Stomach (tissue), 9 donors: ENCODE data around the gene ZNF33B. TPM values are rescaled to one million over a fixed set of nuclear protein-coding genes. Genes with fewer than 3 reads are reported as not detected.
A peak's percentile ranks its signal among the peaks of the same experiment; 100 is the strongest.
"Not testable (repeated sequence)": the region's sequence is repeated elsewhere in the genome, so short reads cannot be mapped to it uniquely, and the experiment has no call there.

Experiments used
- DNase-seq, 2 donors: peaks; one replicate each; pipeline versions ENCODE4 v3.0.0 to v3.0.0-alpha.2; 2013 to 2019
- H3K27ac ChIP-seq, 5 donors: fragments of 200-600 bp in 4 of 5; sonication (generic) in 4 of 5; one replicate each; pipeline ENCODE4 v1.5.1; 2013 to 2019; ENCODE audit warnings: mild to moderate bottlenecking in 1 of 5, moderate library complexity in 1 of 5
- H3K27me3 ChIP-seq, 3 donors: fragments of 200-600 bp; sonication (generic); one replicate each; pipeline ENCODE4 v1.5.1; 2017 to 2019; ENCODE audit warnings: mixed run types in 1 of 3
- H3K36me3 ChIP-seq, 4 donors: fragments of 200-600 bp; sonication (generic); 1 replicate in 3 of 4; 2 replicates in 1 of 4; pipeline ENCODE4 v1.5.1; 2016 to 2019
- H3K4me1 ChIP-seq, 4 donors: fragments of 200-600 bp; sonication (generic); one replicate each; pipeline ENCODE4 v1.5.1; 2016 to 2019
- H3K4me3 ChIP-seq, 4 donors: fragments of 200-600 bp; sonication (generic) in 3 of 4; one replicate each; pipeline ENCODE4 v1.5.1; 2016 to 2019; ENCODE audit warnings: mild to moderate bottlenecking in 1 of 4
- H3K9me3 ChIP-seq, 4 donors: fragments of 200-600 bp; sonication (generic); one replicate each; pipeline ENCODE4 v1.5.1; 2016 to 2019
- EP300 ChIP-seq: sonication (generic); formaldehyde crosslinking; IDR thresholded peaks from one replicate; pipeline ENCODE4 v1.6.1; 2017; ENCODE audit warnings: antibody characterized with exemption
- POLR2A ChIP-seq, 4 donors: fragments of 450-650 bp; IDR thresholded peaks; one replicate each; pipeline ENCODE4 v1.6.1; 2016; ENCODE audit warnings: antibody characterized with exemption in 4 of 4, control low read depth in 2 of 4, mild to moderate bottlenecking in 1 of 4, moderate library complexity in 1 of 4
- POLR2AphosphoS5 ChIP-seq, 3 donors: sonication (generic); formaldehyde crosslinking; IDR thresholded peaks; one replicate each; pipeline ENCODE4 v1.6.1; 2016; ENCODE audit warnings: antibody characterized with exemption in 3 of 3
- WGBS, 5 donors: extraction: QIAGEN DNeasy Blood & Tissue Kit in 3 of 5; methylation state at CpG; one replicate each; pipeline versions ENCODE4 v1.1.5 to v1.1.7; 2013 to 2018; 5-methylcytosine and 5-hydroxymethylcytosine counted together
- intact Hi-C: fragments of 100-400 bp; cut with DNase I; formaldehyde crosslinking; loops from one replicate; pipeline ENCODE4 v1.15.1; 2023; ENCODE audit warnings: low total_unique reads
- polyA plus RNA-seq, 3 donors: library from polyadenylated mRNA; stranded (reverse); fragments of 200-250 nt; gene quantifications; one replicate each; pipeline ENCODE4 v1.2.3, GENCODE V29; 2013
- total RNA-seq, 5 donors: library from RNA; depleted of rRNA; stranded (reverse); fragments of >200 nt; gene quantifications; one replicate each; pipeline versions ENCODE4 v1.1.0 to v1.2.3, GENCODE V29; 2014 to 2016
- TF ChIP-seq, protein P1 (sequence below), 7 experiments: fragments of 450-650 bp in 4 of 7; fragments of 200-600 bp in 3 of 7; sonication (generic) in 3 of 7; IDR thresholded peaks; one replicate each; pipeline ENCODE4 v1.5.1; 2016 to 2019; ENCODE audit warnings: antibody characterized with exemption in 7 of 7, control low read depth in 2 of 7, mild to moderate bottlenecking in 1 of 7
- donor health status: healthy with polysubstance abuse.
- donor health status: Bipolar disorder and iron deficiency.
- donor health status: healthy.

The ZNF33B gene
- total and polyA plus RNA-seq, 8 donors: 7.0 to 67.9 (median 20.0) TPM

- no peaks in the 10 kb centered on the region for H3K27me3 ChIP-seq
- no peak for DNase-seq
- WGBS, 5 donors: 87 to 92% (median 89%) methylated on average over 4 of the region's 4 CpGs
- H3K4me1 ChIP-seq: no peaks in the 10 kb centered on the region
- TF ChIP-seq, protein P1, sequence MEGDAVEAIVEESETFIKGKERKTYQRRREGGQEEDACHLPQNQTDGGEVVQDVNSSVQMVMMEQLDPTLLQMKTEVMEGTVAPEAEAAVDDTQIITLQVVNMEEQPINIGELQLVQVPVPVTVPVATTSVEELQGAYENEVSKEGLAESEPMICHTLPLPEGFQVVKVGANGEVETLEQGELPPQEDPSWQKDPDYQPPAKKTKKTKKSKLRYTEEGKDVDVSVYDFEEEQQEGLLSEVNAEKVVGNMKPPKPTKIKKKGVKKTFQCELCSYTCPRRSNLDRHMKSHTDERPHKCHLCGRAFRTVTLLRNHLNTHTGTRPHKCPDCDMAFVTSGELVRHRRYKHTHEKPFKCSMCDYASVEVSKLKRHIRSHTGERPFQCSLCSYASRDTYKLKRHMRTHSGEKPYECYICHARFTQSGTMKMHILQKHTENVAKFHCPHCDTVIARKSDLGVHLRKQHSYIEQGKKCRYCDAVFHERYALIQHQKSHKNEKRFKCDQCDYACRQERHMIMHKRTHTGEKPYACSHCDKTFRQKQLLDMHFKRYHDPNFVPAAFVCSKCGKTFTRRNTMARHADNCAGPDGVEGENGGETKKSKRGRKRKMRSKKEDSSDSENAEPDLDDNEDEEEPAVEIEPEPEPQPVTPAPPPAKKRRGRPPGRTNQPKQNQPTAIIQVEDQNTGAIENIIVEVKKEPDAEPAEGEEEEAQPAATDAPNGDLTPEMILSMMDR (IDR thresholded peaks at IDR 0.05): no peak
- no peak overlapping the region for H3K4me3 ChIP-seq
- peaks cover 0 to 1% (median 0%) of the 10 kb centered on the region in 4 donors for H3K9me3 ChIP-seq
- intact Hi-C loops: no loop called here
- no peaks in the 10 kb centered on the region for H3K36me3 ChIP-seq
- H3K27ac ChIP-seq: no peak overlapping the region
Measured at GRCh38 chr10:42576338-42576737, 62.0 kb downstream of the ZNF33B start.

DNA sequence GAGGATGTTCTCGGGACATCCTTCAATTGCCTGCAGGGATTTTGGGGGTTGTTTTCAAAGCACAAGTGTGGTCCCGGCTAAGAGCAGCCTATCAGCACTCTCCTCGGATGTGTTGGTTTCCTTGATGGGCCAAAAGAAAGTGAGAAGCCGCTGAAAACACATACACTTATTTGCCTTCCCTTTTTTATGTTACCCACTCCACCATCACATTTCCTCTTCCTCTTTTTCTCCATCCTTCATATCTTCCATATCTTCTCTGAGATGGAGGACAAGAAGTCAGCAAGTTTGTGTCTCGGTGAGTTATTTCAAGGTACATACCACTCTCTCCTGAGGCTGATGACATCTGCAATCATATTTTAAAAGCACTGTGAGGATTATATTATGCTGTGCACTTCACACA is 64.0 kb downstream of the ZNF33B start:
- Histone ChIP-seq H3K27me3 (no peaks in the 10 kb centered on the region), H3K36me3 (no peaks in the 10 kb centered on the region), H3K9me3 (peaks cover 0 to 11% (median 4%) of the 10 kb centered on the region in 4 donors), H3K4me3 (no peak overlapping the region), H3K27ac (no peak overlapping the region), H3K4me1 (no peaks in the 10 kb centered on the region)
- intact Hi-C loops: no loop called here
- WGBS, 5 donors: 73 to 85% (median 85%) methylated on average over 5 of the region's 5 CpGs
- DNase-seq: no peak
- TF ChIP-seq POLR2A (IDR thresholded peaks at IDR 0.05): no peak
- no peak for TF ChIP-seq EP300
- TF ChIP-seq, protein P1 (IDR thresholded peaks at IDR 0.05): no peak
- no peak for TF ChIP-seq POLR2AphosphoS5 (IDR thresholded peaks at IDR 0.05)

- Histone ChIP-seq H3K4me1 (peaks cover under 1 to 11% (median 10%) of the 10 kb centered on the region in 4 donors), H3K9me3 (no peaks in the 10 kb centered on the region), H3K27ac (no peak overlapping the region), H3K4me3 (no peak overlapping the region), H3K27me3 (no peaks in the 10 kb centered on the region), H3K36me3 (no peaks in the 10 kb centered on the region)
- intact Hi-C loops: no loop called here
- TF ChIP-seq POLR2A (IDR thresholded peaks at IDR 0.05) (no peak), EP300 (no peak), POLR2AphosphoS5 (IDR thresholded peaks at IDR 0.05) (no peak)
- TF ChIP-seq, protein P1 (IDR thresholded peaks at IDR 0.05): no peak
- 55 to 69% (median 58%) methylated on average over 5 of the region's 5 CpGs for WGBS, 5 donors
- no peak for DNase-seq
Measured at GRCh38 chr10:42556931-42557330, 81.4 kb downstream of the ZNF33B start.

GRCh38 chr10:42553576-42553975 is 84.8 kb downstream of the ZNF33B start:
- WGBS, 5 donors: 91 to 94% (median 91%) methylated on average over 12 of the region's 12 CpGs
- peaks cover 0 to 15% (median 6%) of the 10 kb centered on the region in 4 donors for H3K36me3 ChIP-seq
- H3K27ac ChIP-seq: peak overlapping the region in 2 of 5 donors; percentile 79 to 84
- DNase-seq, intact Hi-C loops, H3K27me3 ChIP-seq, H3K9me3 ChIP-seq: not testable (repeated sequence)
- peak overlapping the region in 2 of 4 donors; percentile 88 to 90 for H3K4me3 ChIP-seq
- peaks cover 9 to 31% (median 23%) of the 10 kb centered on the region in 4 donors for H3K4me1 ChIP-seq

DNA sequence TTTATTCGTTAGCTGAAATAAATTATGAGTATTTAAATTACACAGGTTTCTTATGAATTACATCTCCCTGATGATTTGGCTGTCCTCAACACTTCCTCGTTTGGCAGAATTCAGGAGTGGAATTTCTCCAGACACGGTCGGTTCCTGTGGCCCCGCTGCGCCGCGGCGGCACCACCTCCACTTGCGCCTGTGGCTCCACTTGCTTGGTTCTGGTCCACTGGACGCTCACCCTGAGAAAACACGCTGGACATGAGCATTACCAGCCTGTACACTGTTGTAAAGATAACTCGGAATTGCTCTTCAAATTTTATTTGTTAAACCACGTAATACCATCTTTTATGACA is 85.3 kb downstream of the ZNF33B start:
- intact Hi-C loops: no loop called here
- TF ChIP-seq POLR2AphosphoS5 (IDR thresholded peaks at IDR 0.05) (no peak), POLR2A (IDR thresholded peaks at IDR 0.05) (no peak), EP300 (no peak)
- Histone ChIP-seq H3K9me3 (peaks cover 0 to 3% (median 0%) of the 10 kb centered on the region in 4 donors), H3K27me3 (no peaks in the 10 kb centered on the region), H3K27ac (peak overlapping the region in 3 of 5 donors; percentile 70 to 84 (median 79)), H3K4me1 (peaks cover 9 to 31% (median 23%) of the 10 kb centered on the region in 4 donors), H3K4me3 (peak overlapping the region; percentile 78 to 90 (median 88)), H3K36me3 (peaks cover 0 to 19% (median 6%) of the 10 kb centered on the region in 4 donors)
- WGBS, 5 donors: 3 to 7% (median 5%) methylated on average over 14 of the region's 14 CpGs
- DNase-seq: no peak
